GM19324 (cell line): ENCODE data around the gene GMDS.

Experiments used
- ATAC-seq: cut with Tn5 transposase; IDR thresholded peaks from one replicate; pipeline ENCODE4 v1.9.1; 2021; ENCODE audit warnings: mild to moderate bottlenecking, moderate library complexity; ENCODE audit not compliant: unreplicated experiment, low FRiP score

GMDS gene

DNA sequence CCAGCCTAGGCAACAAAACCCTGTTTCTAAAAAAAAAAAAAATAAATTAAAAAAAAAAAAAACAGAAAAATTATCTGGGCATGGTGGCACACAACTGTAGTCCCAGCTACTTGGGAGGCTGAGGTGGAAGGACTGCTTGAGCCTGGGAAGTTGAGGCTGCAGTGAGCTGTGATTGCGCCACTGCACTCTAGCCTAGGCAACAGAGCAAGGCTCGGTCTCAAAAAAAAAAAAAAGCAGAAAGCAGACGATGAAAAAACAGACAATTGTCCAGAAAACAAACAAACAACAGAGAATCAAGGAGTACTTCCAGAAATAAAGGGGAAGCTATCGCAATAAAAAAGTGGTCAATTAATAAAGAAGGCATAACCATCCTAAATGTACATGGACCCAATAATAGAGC, 229.4 kb downstream of the GMDS start:
- no peak for ATAC-seq

DNA sequence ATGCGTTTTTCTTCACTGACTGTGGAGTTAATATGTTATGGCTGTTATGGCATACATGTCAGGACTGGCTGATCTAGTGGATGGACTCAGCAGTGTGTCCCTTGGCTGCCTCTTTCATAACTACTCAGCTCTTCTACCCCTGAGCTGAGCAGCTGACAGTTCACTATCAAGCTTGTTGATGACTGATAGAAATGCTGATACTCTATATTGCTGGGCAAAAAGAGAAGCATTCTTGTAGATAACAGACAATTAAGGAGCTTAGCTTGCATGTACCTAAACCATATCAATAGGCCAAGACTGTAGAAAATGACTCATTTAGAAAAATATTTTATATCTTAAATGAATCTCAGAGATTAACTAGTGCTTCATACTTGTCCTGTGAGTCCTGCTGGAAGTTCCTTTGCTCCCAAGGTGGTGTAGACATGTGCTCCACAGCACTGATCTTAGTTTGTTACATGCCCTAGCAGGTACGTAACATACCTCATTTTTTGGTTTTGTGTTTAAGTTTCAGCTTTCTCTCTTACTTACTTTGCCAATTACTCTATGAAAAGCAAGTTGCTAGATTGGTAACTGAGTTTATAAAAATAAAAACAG, 236.9 kb downstream of the GMDS start:
- ATAC-seq: no peak

DNA sequence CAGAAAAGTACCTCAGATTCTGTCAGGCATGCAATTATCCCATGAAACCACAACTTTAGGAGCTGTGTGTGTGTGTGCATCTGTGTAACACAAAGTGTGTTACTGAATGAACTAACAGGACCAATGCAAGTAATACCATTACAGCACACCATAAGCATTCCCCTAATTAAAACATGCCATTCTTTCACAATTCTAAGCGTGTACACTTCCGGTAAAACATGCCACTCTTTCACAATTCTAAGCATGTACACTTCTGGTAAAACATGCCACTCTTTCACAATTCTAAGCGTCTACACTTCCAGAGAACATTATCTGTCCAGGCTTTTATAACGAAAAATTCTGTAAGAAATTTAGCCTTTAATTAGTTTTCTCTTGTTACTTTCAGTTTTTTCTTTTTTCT, 238.2 kb downstream of the GMDS start:
- ATAC-seq: no peak

DNA sequence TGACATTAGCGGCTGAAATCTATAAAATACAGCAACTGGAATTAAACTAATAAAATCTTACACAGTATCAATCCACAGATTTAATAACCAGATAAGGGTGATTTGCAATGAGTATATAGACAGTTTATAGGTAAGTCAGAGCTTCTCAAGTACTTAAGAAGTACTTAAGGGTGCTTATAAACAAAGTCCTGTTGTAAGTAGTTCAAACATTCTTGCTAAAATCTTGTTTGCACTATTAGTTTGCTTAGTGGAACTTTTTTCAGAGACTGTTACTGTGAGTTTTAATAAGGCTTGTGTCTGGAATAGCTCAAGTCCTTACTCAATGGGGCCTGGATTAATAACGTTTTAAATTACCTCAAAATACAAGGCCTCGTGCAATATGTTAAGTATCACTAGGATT, 240.5 kb downstream of the GMDS start:
- ATAC-seq: no peak

DNA sequence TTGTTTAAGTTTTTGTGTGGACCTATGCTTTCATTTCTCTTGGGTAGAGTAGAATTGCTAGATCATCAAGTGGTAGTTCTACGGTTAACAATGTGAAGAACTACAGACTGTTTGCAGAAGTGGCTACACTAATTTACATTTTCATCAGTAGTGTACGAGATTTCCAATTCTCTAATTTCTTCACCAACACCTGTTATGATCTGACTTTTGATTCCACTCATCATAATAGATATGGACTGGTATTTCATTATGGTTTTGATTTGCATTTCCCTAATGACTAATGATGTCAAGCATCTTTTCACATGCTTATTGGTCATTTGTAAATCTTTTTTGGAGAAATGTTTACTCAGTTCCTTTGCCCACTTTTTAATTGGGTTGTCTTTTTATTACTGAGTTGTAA, 244.4 kb downstream of the GMDS start:
- ATAC-seq: no peak

DNA sequence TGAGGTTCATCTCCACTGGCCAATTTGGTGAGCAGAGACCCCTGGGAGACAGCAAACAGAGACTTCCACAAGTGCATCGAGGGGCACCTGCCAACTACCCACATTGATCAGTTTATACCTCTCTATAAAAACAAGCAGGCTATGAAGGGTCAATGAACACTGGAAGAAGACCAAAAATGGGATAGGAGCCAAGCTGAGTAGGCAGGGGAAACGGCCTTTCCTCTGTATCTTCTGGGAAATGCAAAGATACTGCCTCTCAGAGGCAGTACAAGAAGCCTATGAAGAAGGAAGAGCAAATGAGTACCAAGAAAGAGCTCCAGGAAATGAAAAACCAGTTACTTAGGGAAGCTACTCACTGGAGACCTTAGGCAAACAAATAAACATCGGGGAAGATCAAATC, 247.7 kb downstream of the GMDS start:
- no peak for ATAC-seq

DNA sequence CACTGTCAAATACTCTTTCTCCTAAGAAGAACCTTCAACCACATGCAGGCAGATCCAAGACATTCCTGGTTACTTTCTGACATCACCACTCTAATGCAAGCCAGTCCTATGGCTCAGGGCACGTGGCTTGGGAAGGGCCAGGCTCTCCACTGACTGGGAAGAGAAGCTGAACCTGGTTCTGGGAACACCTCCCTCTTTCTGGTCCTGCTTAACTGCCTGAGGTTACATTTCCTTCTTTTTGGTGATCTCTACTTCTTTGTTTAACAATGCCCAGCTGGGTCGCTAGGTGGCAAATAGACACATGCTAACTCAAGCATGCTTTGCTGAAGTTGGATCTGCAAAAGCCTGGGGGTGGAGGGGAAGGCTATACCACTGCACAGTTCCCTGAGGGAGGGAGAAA, 249.8 kb downstream of the GMDS start:
- no peak for ATAC-seq

DNA sequence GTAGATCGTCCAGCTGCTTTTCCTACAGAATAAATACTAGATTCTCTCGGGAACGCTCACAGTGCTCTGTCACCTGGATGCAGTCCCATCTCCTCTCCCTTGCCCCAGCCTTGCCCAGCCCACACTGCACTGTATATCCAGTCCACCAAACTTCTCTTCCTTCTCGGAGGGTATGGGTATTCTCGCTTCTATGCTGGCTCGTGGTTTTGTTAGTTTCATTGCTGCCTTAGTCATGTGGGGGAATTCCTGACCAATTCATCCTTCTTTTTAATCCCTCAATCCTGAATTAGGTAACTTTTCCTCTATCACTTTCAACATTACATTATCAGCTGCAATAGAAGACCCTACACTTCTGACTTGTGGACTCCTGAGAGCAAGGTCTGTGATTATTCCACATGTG, 252.4 kb downstream of the GMDS start:
- ATAC-seq: no peak

DNA sequence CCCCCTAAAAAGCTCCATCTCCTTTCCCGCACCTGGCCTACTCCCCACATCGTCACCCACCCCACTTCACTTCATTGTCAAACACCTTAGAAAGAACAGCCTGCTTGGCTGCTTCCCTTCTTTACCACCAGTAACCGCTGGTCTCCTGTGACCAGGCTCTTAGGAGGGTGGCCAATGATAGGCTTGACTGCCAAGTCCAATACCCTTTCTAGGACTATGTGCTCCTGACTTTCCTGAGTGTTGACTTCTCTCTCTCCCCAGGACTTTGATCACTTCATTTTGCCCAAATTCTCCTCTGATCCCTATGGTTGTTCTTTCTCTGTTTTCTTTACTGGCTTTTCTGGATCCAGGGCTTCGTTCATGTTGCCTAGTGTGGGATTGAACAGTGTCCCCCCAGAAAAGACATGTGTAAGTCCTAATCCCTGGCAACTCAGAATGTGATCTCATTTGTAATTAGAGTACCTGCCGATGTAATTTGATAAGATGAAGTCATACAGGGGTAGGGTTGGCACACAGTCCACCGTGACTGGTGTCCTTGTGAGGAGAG, 254.0 kb downstream of the GMDS start:
- ATAC-seq: no peak

DNA sequence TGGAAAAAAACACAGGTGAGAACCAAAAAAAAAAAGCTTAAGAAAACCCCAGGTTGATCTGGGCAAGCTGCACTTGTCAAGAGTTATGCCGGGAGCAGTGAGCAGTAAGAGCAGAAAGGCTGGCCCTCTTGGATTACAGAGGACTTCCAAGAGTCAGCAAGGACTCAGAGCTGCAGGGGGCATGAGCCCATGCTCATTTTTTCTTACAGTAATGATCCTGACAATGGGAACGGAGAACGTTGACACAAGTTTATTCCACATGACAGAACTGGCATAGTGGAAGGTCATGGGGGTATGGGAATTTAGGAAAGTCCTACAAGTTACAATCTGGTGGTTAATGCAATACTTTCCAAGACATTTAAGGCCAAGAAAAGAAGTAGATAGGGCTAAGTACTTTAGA, 256.6 kb downstream of the GMDS start:
- no peak for ATAC-seq

DNA sequence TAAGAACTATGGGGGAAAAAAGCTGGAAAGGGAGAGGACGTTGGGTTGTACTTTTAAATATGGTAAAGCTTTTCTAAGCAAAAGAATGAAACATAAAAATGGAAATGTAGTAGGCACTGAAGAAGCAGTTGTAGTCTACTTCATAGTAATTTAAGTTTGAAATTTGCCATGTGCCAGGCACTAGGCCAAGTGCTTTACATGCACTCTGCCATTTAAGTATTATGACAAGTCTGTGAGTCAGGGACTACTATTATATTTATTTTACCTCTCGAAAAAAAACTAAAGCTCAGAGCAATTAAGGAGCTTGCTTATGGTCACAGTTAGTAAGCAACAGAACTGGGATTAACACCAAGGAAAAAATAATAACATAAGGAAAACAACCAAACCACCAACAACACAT, 257.8 kb downstream of the GMDS start:
- ATAC-seq: no peak

DNA sequence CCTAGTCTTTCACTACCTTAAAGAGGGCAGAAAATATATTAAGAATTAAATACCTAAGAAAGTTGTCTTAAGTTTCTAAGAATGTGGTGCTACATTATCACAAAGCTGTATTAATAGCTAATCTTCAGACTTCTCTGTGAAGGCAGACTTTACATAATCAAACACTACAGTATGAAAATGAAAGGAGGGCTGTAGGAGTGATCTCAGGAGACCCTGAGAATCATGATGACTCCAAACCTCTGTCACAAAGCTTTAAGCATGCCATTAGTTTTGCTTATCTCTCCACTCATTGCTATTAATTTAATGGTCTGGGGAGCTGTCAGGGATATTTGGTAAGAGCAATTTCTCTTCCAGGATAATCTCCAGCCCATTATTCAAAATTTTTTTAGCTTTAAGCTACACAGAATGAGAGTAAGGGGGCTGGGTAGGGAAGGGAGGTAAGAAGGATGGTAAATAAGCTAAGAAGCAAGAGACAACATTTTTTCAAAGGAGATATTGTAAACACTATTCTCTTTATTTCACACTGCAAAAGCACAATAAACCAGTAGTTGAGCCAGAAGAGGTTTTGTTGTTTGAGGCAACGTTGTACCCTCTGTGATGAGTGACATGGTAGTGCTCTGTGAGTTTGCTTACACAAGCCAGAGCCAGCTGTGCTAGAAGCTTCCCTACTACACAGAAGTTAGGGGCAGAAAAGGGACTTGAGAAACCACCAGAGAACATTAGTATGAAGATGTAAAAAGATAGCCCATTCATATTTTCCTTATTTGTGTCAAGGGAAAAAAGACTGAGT, 258.8 kb downstream of the GMDS start:
- ATAC-seq: no peak

DNA sequence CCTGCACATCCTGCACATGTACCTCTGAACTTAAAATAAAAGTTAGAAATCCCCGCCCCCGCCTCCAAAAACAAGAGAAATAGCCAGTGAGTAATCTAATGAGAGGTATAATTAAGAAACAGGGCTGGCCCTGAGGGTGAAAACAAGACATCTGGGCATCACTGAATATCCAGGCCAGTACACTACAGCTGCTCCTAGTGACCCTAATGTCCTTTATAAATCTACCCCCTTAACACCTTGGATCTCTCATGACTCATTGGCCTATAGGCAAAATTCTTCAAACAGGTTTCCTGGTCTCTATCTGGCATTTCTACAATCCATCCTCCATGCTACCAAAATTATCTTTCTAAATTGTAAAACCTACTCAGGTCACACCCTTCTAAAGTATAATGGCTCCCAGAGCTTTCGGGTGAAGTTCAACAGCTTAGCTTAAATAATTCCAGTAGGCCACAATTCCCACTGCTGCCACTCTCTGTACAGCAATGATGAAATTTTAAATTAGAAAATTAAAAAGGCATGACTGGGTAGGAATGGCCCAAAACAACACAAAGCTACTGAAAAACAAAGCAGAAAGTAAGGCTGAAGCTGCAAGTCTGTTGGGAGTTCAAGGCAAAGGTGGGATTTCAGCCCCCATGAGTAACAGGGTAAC, 260.9 kb downstream of the GMDS start:
- ATAC-seq: no peak

DNA sequence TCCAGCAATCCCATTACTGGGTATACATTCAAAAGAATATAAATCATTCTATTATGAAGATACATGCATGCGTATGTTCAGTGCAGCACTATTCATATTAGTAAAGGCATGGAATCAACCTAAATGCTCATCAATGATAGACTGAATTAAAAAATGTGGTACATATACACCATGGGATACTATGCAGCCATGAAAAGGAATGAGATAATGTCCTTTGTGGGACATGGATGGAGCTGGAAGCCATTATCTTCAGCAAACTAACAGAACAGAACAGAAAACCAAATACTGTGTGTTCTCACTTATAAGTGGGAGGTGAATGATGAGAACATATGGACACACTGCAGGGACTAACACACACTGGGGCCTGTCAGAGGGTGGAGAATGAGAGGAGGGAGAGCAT, 261.6 kb downstream of the GMDS start:
- no peak for ATAC-seq

DNA sequence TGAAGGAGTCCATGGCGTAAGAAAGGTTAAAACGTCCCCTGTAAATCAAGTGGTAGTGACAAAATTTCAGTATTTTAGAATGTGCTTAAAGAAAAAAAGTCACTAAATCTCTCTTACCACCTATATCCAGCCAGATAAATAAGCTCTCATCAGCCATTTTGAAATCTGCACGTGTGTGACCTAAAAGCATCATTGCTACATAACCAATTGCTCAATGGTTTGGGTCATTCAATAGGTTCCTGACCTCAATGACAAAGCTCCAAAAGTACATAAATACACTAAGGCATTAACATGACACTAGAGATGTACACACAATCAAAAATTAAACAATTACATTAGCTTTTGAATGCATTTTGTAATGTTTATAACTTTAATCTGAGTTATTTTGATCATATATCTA, 272.4 kb downstream of the GMDS start:
- ATAC-seq: no peak

DNA sequence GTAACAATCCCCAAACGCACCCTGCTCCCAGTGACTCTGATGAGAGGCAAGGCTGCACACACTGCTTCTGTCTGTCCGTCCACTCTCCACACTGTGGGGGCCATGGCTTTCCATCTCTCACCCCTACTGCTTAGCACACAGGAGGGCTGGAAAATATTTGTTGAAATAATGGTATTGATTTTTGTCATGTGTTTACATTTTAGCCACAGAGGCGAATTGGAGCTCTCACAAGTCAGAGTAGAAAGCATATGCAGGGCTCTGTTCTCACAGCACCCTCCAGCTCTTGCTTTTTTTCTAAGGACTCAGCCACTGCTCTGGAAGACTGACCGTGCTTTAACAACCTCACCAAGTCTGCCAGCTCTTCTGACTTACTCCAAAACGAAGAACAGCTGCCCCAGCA, 273.8 kb downstream of the GMDS start:
- ATAC-seq: no peak

DNA sequence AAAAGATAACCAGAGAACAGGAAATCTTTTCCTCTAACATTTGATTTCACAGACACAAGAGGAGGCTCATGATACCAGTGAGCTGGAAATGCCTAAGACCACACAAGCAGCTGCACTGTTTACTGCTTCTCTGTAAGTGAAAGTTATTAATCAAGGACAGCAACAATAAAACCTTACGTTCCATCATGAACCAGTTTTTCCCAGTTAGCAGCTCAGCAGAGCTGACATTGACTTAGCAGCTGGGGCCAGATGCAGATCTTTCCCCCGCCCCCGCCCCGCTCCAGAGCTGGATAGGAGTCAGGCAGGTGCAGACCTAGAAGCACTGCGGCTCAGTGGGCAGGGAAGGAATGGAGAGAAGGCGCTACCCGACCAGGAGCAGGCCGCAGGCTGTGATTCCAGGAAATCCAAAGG, 275.2 kb downstream of the GMDS start:
- ATAC-seq: no peak

DNA sequence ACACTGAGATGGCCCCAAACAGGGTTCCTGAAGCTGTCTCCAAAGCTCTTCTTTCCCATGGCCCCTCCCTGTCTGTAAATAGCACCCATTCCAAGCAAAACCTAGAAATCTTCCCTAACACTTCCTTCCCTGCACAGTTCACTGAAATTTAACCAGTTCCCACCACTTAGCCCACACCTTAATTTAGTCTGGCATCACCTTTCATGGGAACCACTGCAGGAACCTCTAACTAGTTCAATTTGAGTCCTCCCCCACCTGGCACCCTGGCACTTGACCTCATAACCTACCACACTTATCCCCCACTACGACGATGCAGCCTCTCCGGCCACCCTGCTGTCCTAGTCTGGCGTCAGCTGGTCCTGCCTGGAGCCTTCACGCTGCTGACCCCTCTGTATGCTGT, 278.7 kb downstream of the GMDS start:
- no peak for ATAC-seq

DNA sequence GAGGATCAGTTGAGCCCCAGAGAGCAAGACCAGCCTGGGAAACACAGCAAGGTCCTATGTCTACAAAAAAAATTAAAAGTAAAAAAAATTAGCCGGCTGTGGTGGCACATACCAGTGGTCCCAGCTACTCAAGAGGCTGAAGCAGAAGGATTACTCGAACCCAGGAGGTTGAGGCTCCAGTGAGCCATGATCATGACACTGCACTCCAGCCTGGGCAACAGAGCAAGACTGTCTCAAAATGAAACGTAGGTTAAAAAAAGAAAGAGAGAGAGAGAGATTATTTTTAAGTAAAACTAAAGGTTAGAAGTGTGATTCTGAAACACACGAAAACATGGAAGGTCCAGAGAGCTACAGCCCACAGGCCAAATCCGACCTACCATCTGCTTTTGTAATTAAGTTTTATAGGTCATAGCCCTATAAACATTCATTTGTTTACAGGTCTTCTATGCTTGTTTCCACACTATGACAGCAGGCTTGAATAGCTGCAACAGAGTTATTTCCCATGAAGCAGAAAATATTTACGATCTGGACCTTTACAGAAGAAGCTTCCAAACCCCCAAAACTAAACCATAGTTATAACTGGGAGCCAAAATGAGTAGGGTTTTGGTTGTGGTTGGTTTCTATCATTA, 279.7 kb downstream of the GMDS start:
- ATAC-seq: no peak

DNA sequence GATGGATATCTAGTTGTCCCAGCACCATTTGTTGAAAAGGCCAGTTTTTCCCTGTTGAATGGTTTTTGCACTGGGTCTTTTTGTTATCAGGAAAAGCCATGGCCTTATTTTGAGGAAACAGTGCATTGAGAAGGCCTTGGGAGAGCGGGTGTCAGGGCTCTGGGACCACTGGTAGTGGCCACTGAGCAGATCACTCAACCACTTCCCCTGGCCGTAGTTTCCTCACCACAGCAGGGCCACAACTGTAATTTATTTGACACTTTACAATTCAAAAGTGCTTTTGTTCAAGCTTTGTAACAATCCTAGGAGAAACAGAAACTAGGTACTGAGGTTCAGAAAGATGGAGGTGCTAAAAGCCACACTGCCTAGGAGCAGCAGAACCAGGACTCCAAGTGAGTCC, 281.8 kb downstream of the GMDS start:
- no peak for ATAC-seq

DNA sequence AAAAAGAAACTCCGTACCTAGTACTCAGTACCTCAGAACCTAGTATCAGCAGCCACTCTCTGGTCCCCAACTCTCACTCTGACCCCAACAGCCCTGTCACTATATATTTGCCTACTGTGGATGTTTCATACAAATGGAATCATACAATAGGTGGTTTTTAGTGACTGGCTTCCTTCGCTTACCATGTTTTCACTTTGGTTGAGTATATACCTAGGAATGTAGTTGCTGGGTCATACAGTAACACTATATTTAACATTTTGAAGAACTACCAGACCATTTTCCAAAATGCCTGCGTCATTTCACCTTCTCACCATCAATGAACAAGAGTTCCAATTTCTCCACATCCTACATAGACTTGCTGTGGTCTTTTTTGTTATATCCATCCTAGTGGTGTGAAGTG, 283.2 kb downstream of the GMDS start:
- no peak for ATAC-seq
